Natural killer cell (primary cell): ENCODE data around the gene FANK1. TPM values are rescaled to one million over a fixed set of nuclear protein-coding genes. Genes with fewer than 3 reads are reported as not detected.

Source experiments
- ATAC-seq, 3 donors: fragments of 150-1000 bp in 2 of 3; fragments of 200-7000 bp in 1 of 3; cut with Tn5 transposase; 1 replicate in 1 of 3; 2 replicates in 2 of 3; pipeline ENCODE4 v1.10.0; 2021; ENCODE audit warnings: mild to moderate bottlenecking in 2 of 3, moderate library complexity in 2 of 3
- DNase-seq, 2 donors: peaks; one replicate each; pipeline versions ENCODE4 v3.0.0 to v3.0.0-alpha.2; 2013 to 2021; ENCODE audit warnings: mixed read lengths in 1 of 2
- H3K27ac ChIP-seq: one replicate; pipeline ENCODE4 v1.5.1; 2013; ENCODE audit warnings: mild to moderate bottlenecking, low read length
- H3K27me3 ChIP-seq: one replicate; pipeline ENCODE4 v1.6.1; 2013; ENCODE audit warnings: low read length; ENCODE audit not compliant: control insufficient read depth, insufficient read depth
- H3K36me3 ChIP-seq: one replicate; pipeline ENCODE4 v1.6.1; 2013; ENCODE audit warnings: low read length; ENCODE audit not compliant: control insufficient read depth, insufficient read depth
- H3K4me1 ChIP-seq: one replicate; pipeline ENCODE4 v1.6.1; 2013; ENCODE audit warnings: low read length; ENCODE audit not compliant: control insufficient read depth, insufficient read depth
- H3K4me3 ChIP-seq: one replicate; pipeline ENCODE4 v1.5.1; 2013; ENCODE audit warnings: low read length
- H3K9me3 ChIP-seq: one replicate; pipeline ENCODE4 v1.6.1; 2013; ENCODE audit warnings: low read length; ENCODE audit not compliant: control insufficient read depth, insufficient read depth
- H3K27ac Mint-ChIP-seq, 2 donors: one replicate each; pipeline ENCODE4 v1.8.0; 2022; ENCODE audit warnings: mild to moderate bottlenecking in 2 of 2, mixed read lengths in 2 of 2, moderate library complexity in 1 of 2
- H3K27me3 Mint-ChIP-seq, 2 donors: one replicate each; pipeline ENCODE4 v1.8.0; 2022; ENCODE audit warnings: low read depth in 2 of 2, mixed read lengths in 2 of 2
- H3K36me3 Mint-ChIP-seq: one replicate; pipeline ENCODE4 v1.8.0; 2022; ENCODE audit warnings: mixed read lengths
- H3K4me1 Mint-ChIP-seq, 2 donors: one replicate each; pipeline ENCODE4 v1.8.0; 2022; ENCODE audit warnings: mixed read lengths in 2 of 2
- H3K4me3 Mint-ChIP-seq: one replicate; pipeline ENCODE4 v1.8.0; 2022; ENCODE audit warnings: mild to moderate bottlenecking, moderate library complexity, mixed read lengths
- H3K9me3 Mint-ChIP-seq, 2 donors: one replicate each; pipeline ENCODE4 v1.8.0; 2022; ENCODE audit warnings: mixed read lengths in 2 of 2
- CTCF ChIP-seq: fragments of 200-600 bp; IDR thresholded peaks from one replicate; pipeline ENCODE4 v1.8.0; 2022; ENCODE audit warnings: antibody characterized with exemption
- WGBS: methylation state at CpG from one replicate; pipeline ENCODE4 v1.1.7; 2013; ENCODE audit warnings: missing lambda C conversion rate; ENCODE audit not compliant: insufficient coverage; 5-methylcytosine and 5-hydroxymethylcytosine counted together
- intact Hi-C: fragments of 100-400 bp; cut with micrococcal nuclease; formaldehyde crosslinking; loops from one replicate; pipeline ENCODE4 v1.14.2; 2022
- total RNA-seq, 4 donors: library from RNA; stranded (reverse); fragments of 120-200 nt in 1 of 4; gene quantifications; one replicate each; pipeline versions ENCODE4 v1.2.3 to v1.2.4, GENCODE V29; 2013 to 2022

FANK1 gene
- total RNA-seq, 3 donors from 2014 or later (not counting 1 experiment from before 2014, with no cell fraction given), result not detected

DNA sequence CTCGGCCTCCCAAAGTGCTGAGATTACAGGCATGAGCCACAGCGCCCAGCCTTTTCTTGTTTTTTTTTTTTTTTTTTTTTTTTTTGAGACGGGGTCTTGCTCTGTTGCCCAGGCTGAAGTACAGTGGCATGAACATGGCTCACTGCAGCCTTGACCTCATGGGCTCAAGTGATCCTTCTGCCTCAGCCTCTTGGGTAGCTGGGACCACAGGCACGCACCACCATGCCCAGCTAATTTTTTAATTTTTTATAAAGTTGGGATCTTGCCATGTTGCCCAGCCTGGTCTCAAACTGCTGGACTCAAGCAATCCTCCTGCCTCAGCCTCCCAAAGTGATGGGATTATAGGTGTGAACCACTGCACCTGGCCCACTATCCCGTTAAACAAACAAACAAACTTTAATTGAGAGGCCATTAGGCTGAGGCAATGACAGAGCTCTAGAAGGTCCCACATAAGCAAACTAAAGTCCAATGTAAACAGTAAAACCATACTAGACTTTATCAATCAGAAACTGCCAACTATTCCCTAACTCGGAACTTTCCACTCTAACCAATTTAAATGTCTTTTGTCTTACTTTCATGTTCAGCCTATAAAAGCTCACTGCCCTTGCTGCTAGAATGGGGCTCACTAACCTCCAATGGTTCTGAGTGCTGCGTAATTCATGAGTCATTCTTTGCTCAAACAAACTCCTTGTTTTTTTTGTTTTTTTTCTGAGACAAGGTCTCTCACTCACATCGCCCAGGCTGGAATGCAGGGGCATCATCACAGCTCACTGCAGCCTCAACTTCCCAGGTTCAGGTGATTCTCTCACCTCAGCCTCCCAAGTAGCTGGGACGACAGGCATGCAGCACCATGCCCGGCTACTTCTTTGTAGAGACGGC, 17.2 kb upstream of the FANK1 start:
- intact Hi-C loops, result no loop called here
- no peaks in the 10 kb centered on the region for H3K4me1 ChIP-seq
- Mint-ChIP-seq H3K9me3 (no peaks in the 10 kb centered on the region), H3K4me1 (no peaks in the 10 kb centered on the region), H3K4me3 (no peak overlapping the region), H3K27ac (no peak overlapping the region), H3K27me3 (no peaks in the 10 kb centered on the region), H3K36me3 (peaks cover 24% of the 10 kb centered on the region)
- TF ChIP-seq CTCF, result no peak
- H3K4me3 ChIP-seq, result no peak overlapping the region
- H3K36me3 ChIP-seq, result no peaks in the 10 kb centered on the region
- no peak for DNase-seq
- no peaks in the 10 kb centered on the region for H3K27me3 ChIP-seq
- no peak overlapping the region for H3K27ac ChIP-seq
- 94% methylated on average over 11 of the region's 11 CpGs for WGBS
- H3K9me3 ChIP-seq, result peaks cover 3% of the 10 kb centered on the region
- ATAC-seq, result no peak

- no peak for DNase-seq
Observed at GRCh38 chr10:125880719-125881118, 15.6 kb upstream of the FANK1 start.

GRCh38 chr10:125881192-125881591, 15.2 kb upstream of the FANK1 start, which contains the start of gene DHX32:
DHX32 (minus strand) TSS chr10:125881292; CDS start chr10:125880824, 468 bp downstream.
- Mint-ChIP-seq H3K36me3 (peaks cover 20% of the 10 kb centered on the region), H3K27ac (no peak within 1 kb of the TSS), H3K4me1 (no peaks in the 10 kb centered on the region), H3K9me3 (no peaks in the 10 kb centered on the region), H3K27me3 (no peaks in the 10 kb centered on the region), H3K4me3 (no peak within 1 kb of the TSS)
- DNase-seq (no peak), ATAC-seq (no peak)
- Histone ChIP-seq H3K9me3 (no peaks in the 10 kb centered on the region), H3K27ac (no peak within 1 kb of the TSS), H3K4me1 (no peaks in the 10 kb centered on the region), H3K36me3 (no peaks in the 10 kb centered on the region), H3K4me3 (no peak within 1 kb of the TSS), H3K27me3 (no peaks in the 10 kb centered on the region)
- 66% methylated on average over 4 of the region's 4 CpGs for WGBS
- intact Hi-C loops, result no loop called here
- no peak for TF ChIP-seq CTCF

More at GRCh38 chr10:125880719-125881118, 15.6 kb upstream of the FANK1 start:
- Histone ChIP-seq H3K27ac (no peak overlapping the region), H3K4me3 (no peak overlapping the region), H3K4me1 (no peaks in the 10 kb centered on the region), H3K27me3 (no peaks in the 10 kb centered on the region), H3K36me3 (no peaks in the 10 kb centered on the region), H3K9me3 (peaks cover 3% of the 10 kb centered on the region)
- H3K4me3 Mint-ChIP-seq, result no peak overlapping the region
- intact Hi-C loops, result no loop called here
- no peak overlapping the region for H3K27ac Mint-ChIP-seq
- no peaks in the 10 kb centered on the region for H3K27me3 Mint-ChIP-seq
- ATAC-seq, result no peak
- 91% methylated on average over 5 of the region's 6 CpGs for WGBS
- TF ChIP-seq CTCF, result no peak
- H3K4me1 Mint-ChIP-seq, result no peaks in the 10 kb centered on the region
- H3K9me3 Mint-ChIP-seq, result no peaks in the 10 kb centered on the region
- H3K36me3 Mint-ChIP-seq, result peaks cover 24% of the 10 kb centered on the region
